Right renal pelvis (tissue), 4 donors: Measurements from ENCODE around the gene NOBOX. TPM values are rescaled to one million over a fixed set of nuclear protein-coding genes. Genes with fewer than 3 reads are reported as not detected.

Source experiments
- polyA plus RNA-seq, 4 donors: library from polyadenylated mRNA; unstranded; fragments of 120-200 nt; gene quantifications; one replicate each; pipeline ENCODE4 v1.2.1, GENCODE V29; 2013; ENCODE audit not compliant: insufficient read length in 4 of 4

Gene NOBOX
- polyA plus RNA-seq, 4 donors = not detected

Other genes with a start within 250 kb of the NOBOX start
- 10 to 100 TPM in 1 of 4 donors, 1 to 10 TPM in 3; 3.6 to 12.6 (median 6.8) TPM for gene CTAGE4, start 220.2 kb downstream of the NOBOX start, polyA plus RNA-seq
- gene ARHGEF35, start 207.9 kb downstream of the NOBOX start, polyA plus RNA-seq = 10 to 100 TPM; 20.5 to 24.6 (median 23.9) TPM
- 1 to 10 TPM; 1.1 to 2.1 (median 1.4) TPM for gene OR2A42, start 164.1 kb downstream of the NOBOX start, polyA plus RNA-seq
- gene OR2A7, start 138.9 kb downstream of the NOBOX start, polyA plus RNA-seq = 10 to 100 TPM in 2 of 4 donors, 1 to 10 TPM in 2; 7.8 to 15.2 (median 10.0) TPM
- gene CTAGE8, start 134.4 kb downstream of the NOBOX start, polyA plus RNA-seq = 1 to 10 TPM; 5.2 to 7.2 (median 6.4) TPM
- 1 to 10 TPM in 1 of 4 donors, under 1 TPM in 2, not detected in 1; 0.27 to 1.1 (median 0.79) TPM for gene OR2A1, start 91.3 kb downstream of the NOBOX start, polyA plus RNA-seq
- gene ARHGEF5, start 48.3 kb downstream of the NOBOX start, polyA plus RNA-seq = 10 to 100 TPM; 19.3 to 36.9 (median 20.4) TPM